SK-N-SH treated with all-trans-retinoic acid at 6 μM for 48 hours (cell line): ENCODE data around the gene POU3F2.
A peak's percentile ranks its signal among the peaks of the same experiment; 100 is the strongest.

Experiments
- ATAC-seq: fragments of 200-7000 bp; cut with Tn5 transposase; 3 replicates; pipeline ENCODE4 v1.9.1; 2020; ENCODE audit warnings: mild to moderate bottlenecking, moderate library complexity
- ARNTL ChIP-seq: fragments of 450-650 bp; formaldehyde crosslinking; IDR thresholded peaks from 2 replicates; pipeline ENCODE4 v1.5.0; 2020; ENCODE audit warnings: low read depth, mild to moderate bottlenecking, moderate library complexity, borderline replicate concordance
- BACH2 ChIP-seq: fragments of 250-450 bp; sonication (Bioruptor Pico); IDR thresholded peaks from 2 replicates; pipeline ENCODE4 v1.9.0; 2021; ENCODE audit warnings: mild to moderate bottlenecking, borderline replicate concordance
- CSDC2 ChIP-seq: fragments of 250-450 bp; sonication (Bioruptor Pico); IDR thresholded peaks from 2 replicates; pipeline ENCODE4 v1.5.0; 2020; ENCODE audit warnings: mild to moderate bottlenecking, moderate library complexity
- ESRRG ChIP-seq: fragments of 250-450 bp; sonication (Bioruptor Pico); IDR thresholded peaks from 2 replicates; pipeline ENCODE4 v1.6.1; 2021; ENCODE audit warnings: mild to moderate bottlenecking
- GLIS3 ChIP-seq: fragments of 250-450 bp; sonication (Bioruptor Pico); IDR thresholded peaks from 2 replicates; pipeline ENCODE4 v1.5.0; 2020; ENCODE audit warnings: mild to moderate bottlenecking, moderate library complexity
- OSR1 ChIP-seq: fragments of 250-450 bp; sonication (Bioruptor Pico); IDR thresholded peaks from 2 replicates; pipeline ENCODE4 v1.8.0; 2022; ENCODE audit warnings: moderate library complexity, mild to moderate bottlenecking, inconsistent platforms
- PPARA ChIP-seq: fragments of 250-450 bp; sonication (Bioruptor Pico); IDR thresholded peaks from 2 replicates; pipeline ENCODE4 v1.5.0; 2020; ENCODE audit warnings: mild to moderate bottlenecking, borderline replicate concordance
- RARB ChIP-seq: fragments of 250-450 bp; sonication (Bioruptor Pico); IDR thresholded peaks from 2 replicates; pipeline ENCODE4 v1.8.0; 2021; ENCODE audit warnings: mild to moderate bottlenecking, moderate library complexity
- SNAI2 ChIP-seq: fragments of 250-450 bp; sonication (Bioruptor Pico); IDR thresholded peaks from 2 replicates; pipeline ENCODE4 v1.5.0; 2020; ENCODE audit warnings: mild to moderate bottlenecking, moderate library complexity
- TCF4 ChIP-seq: fragments of 250-450 bp; sonication (Bioruptor Pico); IDR thresholded peaks from 2 replicates; pipeline ENCODE4 v1.8.0; 2021; ENCODE audit warnings: mild to moderate bottlenecking, moderate library complexity, borderline replicate concordance
- TOX ChIP-seq: fragments of 250-450 bp; sonication (Bioruptor Pico); IDR thresholded peaks from 2 replicates; pipeline ENCODE4 v1.8.0; 2021; ENCODE audit warnings: mild to moderate bottlenecking, moderate library complexity, borderline replicate concordance
- ZC3H10 ChIP-seq: fragments of 250-450 bp; sonication (Bioruptor Pico); IDR thresholded peaks from 2 replicates; pipeline ENCODE4 v1.5.1; 2021; ENCODE audit warnings: mild to moderate bottlenecking, moderate library complexity
- ZFP3 ChIP-seq: fragments of 250-450 bp; sonication (Bioruptor Pico); IDR thresholded peaks from 2 replicates; pipeline ENCODE4 v1.5.0; 2020; ENCODE audit warnings: mild to moderate bottlenecking, moderate library complexity
- ZFP30 ChIP-seq: fragments of 450-650 bp; formaldehyde crosslinking; IDR thresholded peaks from 2 replicates; pipeline ENCODE4 v1.5.0; 2022; ENCODE audit warnings: mild to moderate bottlenecking, moderate library complexity
- ZNF565 ChIP-seq: fragments of 450-650 bp; formaldehyde crosslinking; conservative IDR thresholded peaks from 2 replicates; pipeline ENCODE4 v1.5.0; 2020; ENCODE audit warnings: low read depth, mild to moderate bottlenecking, moderate library complexity
- ZNF70 ChIP-seq: fragments of 450-650 bp; formaldehyde crosslinking; IDR thresholded peaks from 2 replicates; pipeline ENCODE4 v1.5.0; 2020; ENCODE audit warnings: mild to moderate bottlenecking, moderate library complexity
- ZNF8 ChIP-seq: fragments of 450-650 bp; formaldehyde crosslinking; IDR thresholded peaks from 2 replicates; pipeline ENCODE4 v1.5.0; 2020; ENCODE audit warnings: mild to moderate bottlenecking, moderate library complexity
- TF ChIP-seq, protein P1 (sequence below): fragments of 250-450 bp; sonication (Bioruptor Pico); IDR thresholded peaks from 2 replicates; pipeline ENCODE4 v1.5.0; 2020; ENCODE audit warnings: mild to moderate bottlenecking, moderate library complexity
- TF ChIP-seq, protein P2 (sequence below): fragments of 250-450 bp; sonication (Bioruptor Pico); IDR thresholded peaks from 2 replicates; pipeline ENCODE4 v1.8.0; 2021; ENCODE audit warnings: low read depth, mild to moderate bottlenecking, moderate library complexity, borderline replicate concordance
- TF ChIP-seq, protein P3 (sequence below): fragments of 250-450 bp; sonication (Bioruptor Pico); IDR thresholded peaks from 2 replicates; pipeline ENCODE4 v1.5.1; 2021; ENCODE audit warnings: mild to moderate bottlenecking, moderate library complexity
- TF ChIP-seq, protein P4 (sequence below): fragments of 250-450 bp; sonication (Bioruptor Pico); IDR thresholded peaks from 2 replicates; pipeline ENCODE4 v1.5.1; 2020; ENCODE audit warnings: low read depth, mild to moderate bottlenecking, moderate library complexity

POU3F2 gene

DNA sequence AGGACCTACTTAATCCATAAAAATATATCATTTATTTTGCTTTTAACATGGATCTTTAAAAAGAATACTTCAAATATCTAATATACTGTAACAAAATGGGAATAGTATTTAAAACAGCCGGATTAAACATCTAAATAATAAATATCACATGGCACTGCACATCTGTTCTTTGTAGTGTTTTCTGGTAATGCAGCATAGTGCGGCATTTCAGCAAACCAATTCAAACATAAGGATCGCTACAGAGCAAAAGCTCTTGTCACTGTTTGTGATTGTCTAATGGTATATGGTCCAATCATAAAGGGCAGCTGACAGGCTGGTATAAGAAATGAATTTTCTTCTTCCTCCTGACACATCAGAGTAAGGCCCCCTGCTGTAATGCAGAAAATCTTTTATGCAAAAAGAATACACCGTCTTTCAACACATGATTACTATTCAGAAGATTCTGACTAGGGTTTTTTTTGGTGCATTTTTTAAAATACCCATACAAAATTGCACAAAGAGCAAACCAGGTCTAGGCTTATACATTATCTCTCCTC, 40.0 kb upstream of the POU3F2 start:
- TF ChIP-seq, protein P1, sequence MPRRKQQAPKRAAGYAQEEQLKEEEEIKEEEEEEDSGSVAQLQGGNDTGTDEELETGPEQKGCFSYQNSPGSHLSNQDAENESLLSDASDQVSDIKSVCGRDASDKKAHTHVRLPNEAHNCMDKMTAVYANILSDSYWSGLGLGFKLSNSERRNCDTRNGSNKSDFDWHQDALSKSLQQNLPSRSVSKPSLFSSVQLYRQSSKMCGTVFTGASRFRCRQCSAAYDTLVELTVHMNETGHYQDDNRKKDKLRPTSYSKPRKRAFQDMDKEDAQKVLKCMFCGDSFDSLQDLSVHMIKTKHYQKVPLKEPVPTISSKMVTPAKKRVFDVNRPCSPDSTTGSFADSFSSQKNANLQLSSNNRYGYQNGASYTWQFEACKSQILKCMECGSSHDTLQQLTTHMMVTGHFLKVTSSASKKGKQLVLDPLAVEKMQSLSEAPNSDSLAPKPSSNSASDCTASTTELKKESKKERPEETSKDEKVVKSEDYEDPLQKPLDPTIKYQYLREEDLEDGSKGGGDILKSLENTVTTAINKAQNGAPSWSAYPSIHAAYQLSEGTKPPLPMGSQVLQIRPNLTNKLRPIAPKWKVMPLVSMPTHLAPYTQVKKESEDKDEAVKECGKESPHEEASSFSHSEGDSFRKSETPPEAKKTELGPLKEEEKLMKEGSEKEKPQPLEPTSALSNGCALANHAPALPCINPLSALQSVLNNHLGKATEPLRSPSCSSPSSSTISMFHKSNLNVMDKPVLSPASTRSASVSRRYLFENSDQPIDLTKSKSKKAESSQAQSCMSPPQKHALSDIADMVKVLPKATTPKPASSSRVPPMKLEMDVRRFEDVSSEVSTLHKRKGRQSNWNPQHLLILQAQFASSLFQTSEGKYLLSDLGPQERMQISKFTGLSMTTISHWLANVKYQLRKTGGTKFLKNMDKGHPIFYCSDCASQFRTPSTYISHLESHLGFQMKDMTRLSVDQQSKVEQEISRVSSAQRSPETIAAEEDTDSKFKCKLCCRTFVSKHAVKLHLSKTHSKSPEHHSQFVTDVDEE (CRISPR knock-in tag): no peak
- TF ChIP-seq, all 23 proteins: peak for 0
- no peak for ATAC-seq

DNA sequence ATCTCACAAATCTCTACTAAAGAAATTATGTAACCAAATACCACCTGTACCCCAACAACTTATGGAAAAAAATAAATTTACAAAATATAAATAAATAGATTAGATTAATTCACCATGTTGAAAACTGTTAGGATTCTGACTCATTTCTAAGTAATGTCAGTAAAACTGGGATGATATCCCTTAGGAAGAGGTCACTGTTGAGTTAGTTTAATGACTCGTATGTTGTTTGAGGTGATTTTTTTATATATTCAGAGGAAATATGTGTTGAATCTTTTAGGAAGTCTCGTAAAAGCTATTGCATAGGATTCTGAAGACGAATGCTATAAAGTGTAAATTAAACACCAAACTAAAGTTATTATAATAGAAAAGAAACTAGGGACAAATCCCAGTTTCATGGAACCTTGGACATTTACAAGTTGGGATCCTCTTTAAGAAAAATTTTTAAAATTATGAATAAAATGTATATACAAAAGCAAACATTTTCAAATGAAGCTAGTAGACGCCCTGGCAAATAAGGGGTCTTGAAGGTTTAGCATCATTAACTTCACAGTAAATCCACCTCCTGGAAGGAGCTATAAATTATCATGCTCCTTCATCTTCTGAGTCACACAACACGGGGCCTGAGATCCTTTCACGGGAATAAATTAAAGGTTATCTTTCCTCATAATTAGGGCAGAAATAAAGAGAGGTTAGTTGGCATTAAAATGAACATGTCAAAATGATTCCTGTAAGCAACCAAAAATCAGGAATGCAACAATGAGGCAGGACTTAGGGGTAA, 37.0 kb upstream of the POU3F2 start:
- ATAC-seq: 0 out of 3 replicates have a peak, but pooled peaks have one; percentile 26
- TF ChIP-seq RARB (CRISPR knock-in tag) (no peak), ZNF70 (CRISPR knock-in tag) (no peak), TCF4 (CRISPR knock-in tag) (no peak), BACH2 (CRISPR knock-in tag) (no peak), ZNF8 (CRISPR knock-in tag) (no peak), GLIS3 (no peak), ZFP3 (CRISPR knock-in tag) (no peak), ZFP30 (no peak), ARNTL (CRISPR knock-in tag) (no peak), ZNF565 (CRISPR knock-in tag) (no peak), OSR1 (CRISPR knock-in tag) (no peak), ESRRG (CRISPR knock-in tag) (no peak), TOX (CRISPR knock-in tag) (no peak), CSDC2 (CRISPR knock-in tag) (no peak), SNAI2 (no peak), ZC3H10 (no peak), PPARA (CRISPR knock-in tag) (no peak)
- TF ChIP-seq, protein P2, sequence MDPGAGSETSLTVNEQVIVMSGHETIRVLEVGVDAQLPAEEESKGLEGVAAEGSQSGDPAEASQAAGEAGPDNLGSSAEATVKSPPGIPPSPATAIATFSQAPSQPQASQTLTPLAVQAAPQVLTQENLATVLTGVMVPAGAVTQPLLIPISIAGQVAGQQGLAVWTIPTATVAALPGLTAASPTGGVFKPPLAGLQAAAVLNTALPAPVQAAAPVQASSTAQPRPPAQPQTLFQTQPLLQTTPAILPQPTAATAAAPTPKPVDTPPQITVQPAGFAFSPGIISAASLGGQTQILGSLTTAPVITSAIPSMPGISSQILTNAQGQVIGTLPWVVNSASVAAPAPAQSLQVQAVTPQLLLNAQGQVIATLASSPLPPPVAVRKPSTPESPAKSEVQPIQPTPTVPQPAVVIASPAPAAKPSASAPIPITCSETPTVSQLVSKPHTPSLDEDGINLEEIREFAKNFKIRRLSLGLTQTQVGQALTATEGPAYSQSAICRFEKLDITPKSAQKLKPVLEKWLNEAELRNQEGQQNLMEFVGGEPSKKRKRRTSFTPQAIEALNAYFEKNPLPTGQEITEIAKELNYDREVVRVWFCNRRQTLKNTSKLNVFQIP: no peak
- TF ChIP-seq, protein P3, sequence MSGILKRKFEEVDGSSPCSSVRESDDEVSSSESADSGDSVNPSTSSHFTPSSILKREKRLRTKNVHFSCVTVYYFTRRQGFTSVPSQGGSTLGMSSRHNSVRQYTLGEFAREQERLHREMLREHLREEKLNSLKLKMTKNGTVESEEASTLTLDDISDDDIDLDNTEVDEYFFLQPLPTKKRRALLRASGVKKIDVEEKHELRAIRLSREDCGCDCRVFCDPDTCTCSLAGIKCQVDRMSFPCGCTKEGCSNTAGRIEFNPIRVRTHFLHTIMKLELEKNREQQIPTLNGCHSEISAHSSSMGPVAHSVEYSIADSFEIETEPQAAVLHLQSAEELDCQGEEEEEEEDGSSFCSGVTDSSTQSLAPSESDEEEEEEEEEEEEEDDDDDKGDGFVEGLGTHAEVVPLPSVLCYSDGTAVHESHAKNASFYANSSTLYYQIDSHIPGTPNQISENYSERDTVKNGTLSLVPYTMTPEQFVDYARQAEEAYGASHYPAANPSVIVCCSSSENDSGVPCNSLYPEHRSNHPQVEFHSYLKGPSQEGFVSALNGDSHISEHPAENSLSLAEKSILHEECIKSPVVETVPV: no peak
- TF ChIP-seq, protein P1 (CRISPR knock-in tag): no peak
- TF ChIP-seq, all 23 proteins: peak for 0

DNA sequence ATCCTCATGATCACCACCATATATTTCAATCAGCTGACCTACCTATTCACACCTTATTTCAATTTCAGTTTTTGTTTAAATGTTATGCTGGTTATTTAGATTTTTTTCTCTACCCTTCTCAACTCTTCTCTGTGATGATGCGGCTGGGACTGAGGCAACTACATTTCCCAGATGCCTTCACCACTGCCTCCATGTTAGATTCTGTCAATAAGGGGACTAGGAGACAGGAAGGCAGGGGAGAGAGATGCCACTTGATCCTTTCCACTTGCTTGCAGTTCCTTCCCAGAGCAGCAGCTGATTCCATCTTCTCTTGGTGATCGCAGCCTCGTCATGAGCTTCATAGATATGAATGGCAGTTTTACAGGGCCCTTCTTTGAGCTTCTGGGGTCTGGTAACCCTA, 33.5 kb upstream of the POU3F2 start:
- no peak for ATAC-seq

More for the DNA sequence above, 33.5 kb upstream of the POU3F2 start:
- TF ChIP-seq, protein P2: no peak
- TF ChIP-seq ZFP3 (CRISPR knock-in tag) (no peak), ZC3H10 (no peak), ZNF70 (CRISPR knock-in tag) (no peak), ESRRG (CRISPR knock-in tag) (no peak), GLIS3 (no peak), BACH2 (CRISPR knock-in tag) (no peak), ARNTL (CRISPR knock-in tag) (no peak), CSDC2 (CRISPR knock-in tag) (no peak), RARB (CRISPR knock-in tag) (no peak)
- TF ChIP-seq, protein P1 (CRISPR knock-in tag): no peak
- TF ChIP-seq, protein P4, sequence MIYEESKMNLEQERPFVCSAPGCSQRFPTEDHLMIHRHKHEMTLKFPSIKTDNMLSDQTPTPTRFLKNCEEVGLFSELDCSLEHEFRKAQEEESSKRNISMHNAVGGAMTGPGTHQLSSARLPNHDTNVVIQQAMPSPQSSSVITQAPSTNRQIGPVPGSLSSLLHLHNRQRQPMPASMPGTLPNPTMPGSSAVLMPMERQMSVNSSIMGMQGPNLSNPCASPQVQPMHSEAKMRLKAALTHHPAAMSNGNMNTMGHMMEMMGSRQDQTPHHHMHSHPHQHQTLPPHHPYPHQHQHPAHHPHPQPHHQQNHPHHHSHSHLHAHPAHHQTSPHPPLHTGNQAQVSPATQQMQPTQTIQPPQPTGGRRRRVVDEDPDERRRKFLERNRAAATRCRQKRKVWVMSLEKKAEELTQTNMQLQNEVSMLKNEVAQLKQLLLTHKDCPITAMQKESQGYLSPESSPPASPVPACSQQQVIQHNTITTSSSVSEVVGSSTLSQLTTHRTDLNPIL (CRISPR knock-in tag): no peak
